ENCODE data around the gene PRDM11. TPM values are rescaled to one million over a fixed set of nuclear protein-coding genes. Genes with fewer than 3 reads are reported as not detected.

The PRDM11 gene
- total and polyA plus RNA-seq, 2 of the 4 experiments (the other 2 are of a cell fraction), result 2.2 to 2.7 TPM

- intact Hi-C loops (cut with micrococcal nuclease) (no loop called here), in situ Hi-C loops (cut with MboI; ENCODE audit: low sequenced_read_pairs) (no loop called here), dilution Hi-C loops (cut with HindIII; ENCODE audit: low sequenced_read_pairs, unreplicated experiment) (no loop called here)
- 82% methylated on average over 4 of the region's 9 CpGs; no CpG with 5 or more reads in 1 of the 2 experiments for WGBS, 2 experiments (ENCODE audit: extremely low coverage in 2 of 2, insufficient read length in 1 of 2)
- no TSS peak for BruUV-seq (replicated peaks)
- Histone ChIP-seq H3K4me1 (ENCODE audit: control insufficient read depth, insufficient read depth, low read length) (no peaks in the 10 kb centered on the region), H2BK5ac (ENCODE audit: low read depth, low read length, poor library complexity, severe bottlenecking) (no peak overlapping the region), H3K9me1 (ENCODE audit: insufficient read depth, low read length) (no peaks in the 10 kb centered on the region), H3K36me3 (ENCODE audit: control insufficient read depth, insufficient read depth, low read length) (no peaks in the 10 kb centered on the region), H2AFZ (replicated peaks; ENCODE audit: low read length, poor library complexity) (no peak overlapping the region), H3K4ac (ENCODE audit: low read depth, low read length) (no peak overlapping the region), H3K27ac (ENCODE audit: insufficient read depth, low read length) (no peak overlapping the region), H3K9ac (ENCODE audit: low read depth, low read length) (no peak overlapping the region), H3K27me3 (ENCODE audit: control insufficient read depth, insufficient read depth, low read length) (peaks cover 10% of the 10 kb centered on the region; the same call in 1 of the 2 replicates), H3K79me1 (ENCODE audit: low read depth in 1 of 2, low read length in 2 of 2) (no peaks in the 10 kb centered on the region), H3K56ac (ENCODE audit: extremely low read depth, insufficient read depth, low read length) (no peak overlapping the region), H3K4me2 (ENCODE audit: low read depth, low read length) (no peak overlapping the region), H4K20me1 (ENCODE audit: insufficient read depth, low read length) (no peaks in the 10 kb centered on the region), H4K5ac (ENCODE audit: low read depth, low read length) (no peak overlapping the region), H3K23ac (ENCODE audit: low read depth, low read length) (no peak overlapping the region), H3K14ac (replicated peaks; ENCODE audit: low read depth, low read length) (no peak overlapping the region), H3K9me3 (ENCODE audit: control insufficient read depth, insufficient read depth, low read length) (no peaks in the 10 kb centered on the region), H4K91ac (ENCODE audit: insufficient read depth, low read depth, low read length) (no peak overlapping the region), H2BK120ac (ENCODE audit: low read depth, low read length) (no peak overlapping the region), H4K8ac (ENCODE audit: low read depth in 2 of 2, low read length in 2 of 2) (no peak overlapping the region), H3K4me3 (ENCODE audit: insufficient read depth, low read depth, low read length) (no peak overlapping the region), H3K18ac (ENCODE audit: low read depth, low read length) (no peak overlapping the region), H2AK9ac (replicated peaks; ENCODE audit: low read depth, low read length, poor library complexity) (no peak overlapping the region), H2AK5ac (ENCODE audit: low read depth, low read length) (no peak overlapping the region), H2BK20ac (ENCODE audit: low read depth, low read length) (no peak overlapping the region), H2BK15ac (ENCODE audit: low read depth, low read length) (no peak overlapping the region)
- ChIA-PET CTCF (no interaction called here), POLR2A (ENCODE audit: unreplicated experiment) (no interaction called here)
- TF ChIP-seq MAFK (IDR thresholded peaks at IDR 0.05; ENCODE audit: low read depth, low read length) (no peak), POLR2A (IDR thresholded peaks at IDR 0.05; ENCODE audit: low read depth, low read length) (no peak), RAD21 (IDR thresholded peaks at IDR 0.05; ENCODE audit: low read length) (no peak), MXI1 (IDR thresholded peaks at IDR 0.05; ENCODE audit: borderline replicate concordance, low read depth, low read length) (no peak), RCOR1 (IDR thresholded peaks at IDR 0.05; ENCODE audit: insufficient replicate concordance, low read length) (no peak), FOS (IDR thresholded peaks at IDR 0.05; ENCODE audit: low read depth, low read length) (no peak), SMC3 (IDR thresholded peaks at IDR 0.05; ENCODE audit: low read depth, low read length) (no peak), ELK1 (IDR thresholded peaks at IDR 0.05; ENCODE audit: borderline replicate concordance, low read depth, low read length) (no peak), CTCF (conservative IDR thresholded peaks at IDR 0.05; ENCODE audit: low read depth, low read length) (no peak), CHD1 (IDR thresholded peaks at IDR 0.05; ENCODE audit: low read depth, low read length) (no peak), CEBPB (IDR thresholded peaks at IDR 0.05; ENCODE audit: low read depth, low read length) (no peak), NFE2L2 (IDR thresholded peaks at IDR 0.05; ENCODE audit: low read depth, low read length) (no peak), USF2 (IDR thresholded peaks at IDR 0.05; ENCODE audit: low read depth, low read length) (no peak), MAZ (IDR thresholded peaks at IDR 0.05; ENCODE audit: borderline replicate concordance, low read depth, low read length) (no peak), RFX5 (IDR thresholded peaks at IDR 0.05; ENCODE audit: low read depth, low read length) (no peak), BHLHE40 (IDR thresholded peaks at IDR 0.05; ENCODE audit: low read depth, low read length) (no peak)
- DNase-seq, result no peak
- ATAC-seq (ENCODE audit: low read depth), result no peak
These were observed 107.2 kb downstream of the PRDM11 start for GRCh38 chr11:45253640-45254039.
